ENCODE measurements around the gene VWA8.

VWA8 gene

DNA sequence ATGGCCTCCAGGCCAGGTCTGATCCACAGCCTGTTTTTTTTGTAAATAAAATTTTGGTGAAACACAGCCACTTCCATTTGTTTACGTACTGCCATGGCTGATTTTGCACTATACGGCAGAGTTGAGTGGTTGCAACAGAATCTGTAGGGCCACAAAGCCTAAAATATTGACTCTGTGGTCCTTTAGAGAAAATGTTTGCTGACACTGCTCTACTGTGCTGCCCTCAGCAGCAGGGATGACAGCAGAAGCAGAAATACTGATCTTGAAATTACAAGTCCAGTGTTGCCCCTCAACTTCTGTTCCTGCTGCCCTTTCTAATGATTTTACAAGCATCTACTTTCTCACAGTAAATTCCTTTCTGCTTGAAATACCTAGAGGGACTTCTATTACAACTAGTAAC, 258.4 kb downstream of the VWA8 start:
- H3K36me3 ChIP-seq (ENCODE audit: low read depth): no peaks in the 10 kb centered on the region; the same call in 1 of the 2 replicates
- TF ChIP-seq, protein P1, sequence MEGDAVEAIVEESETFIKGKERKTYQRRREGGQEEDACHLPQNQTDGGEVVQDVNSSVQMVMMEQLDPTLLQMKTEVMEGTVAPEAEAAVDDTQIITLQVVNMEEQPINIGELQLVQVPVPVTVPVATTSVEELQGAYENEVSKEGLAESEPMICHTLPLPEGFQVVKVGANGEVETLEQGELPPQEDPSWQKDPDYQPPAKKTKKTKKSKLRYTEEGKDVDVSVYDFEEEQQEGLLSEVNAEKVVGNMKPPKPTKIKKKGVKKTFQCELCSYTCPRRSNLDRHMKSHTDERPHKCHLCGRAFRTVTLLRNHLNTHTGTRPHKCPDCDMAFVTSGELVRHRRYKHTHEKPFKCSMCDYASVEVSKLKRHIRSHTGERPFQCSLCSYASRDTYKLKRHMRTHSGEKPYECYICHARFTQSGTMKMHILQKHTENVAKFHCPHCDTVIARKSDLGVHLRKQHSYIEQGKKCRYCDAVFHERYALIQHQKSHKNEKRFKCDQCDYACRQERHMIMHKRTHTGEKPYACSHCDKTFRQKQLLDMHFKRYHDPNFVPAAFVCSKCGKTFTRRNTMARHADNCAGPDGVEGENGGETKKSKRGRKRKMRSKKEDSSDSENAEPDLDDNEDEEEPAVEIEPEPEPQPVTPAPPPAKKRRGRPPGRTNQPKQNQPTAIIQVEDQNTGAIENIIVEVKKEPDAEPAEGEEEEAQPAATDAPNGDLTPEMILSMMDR (IDR thresholded peaks at IDR 0.05; ENCODE audit: poor library complexity, severe bottlenecking): no peak
- no peak overlapping the region for H3K4me3 ChIP-seq (ENCODE audit: severe bottlenecking)
- ATAC-seq (ENCODE audit: low read depth) (no peak), DNase-seq (ENCODE audit: low spot score) (no peak)
- H3K27me3 ChIP-seq (ENCODE audit: insufficient read depth, poor library complexity, severe bottlenecking): no peaks in the 10 kb centered on the region
- H3K27ac ChIP-seq (ENCODE audit: poor library complexity, severe bottlenecking): no peak overlapping the region
- H3K9me3 ChIP-seq (ENCODE audit: severe bottlenecking): no peaks in the 10 kb centered on the region
- H3K4me1 ChIP-seq (ENCODE audit: insufficient read depth, poor library complexity, severe bottlenecking): peaks cover 15% of the 10 kb centered on the region

DNA sequence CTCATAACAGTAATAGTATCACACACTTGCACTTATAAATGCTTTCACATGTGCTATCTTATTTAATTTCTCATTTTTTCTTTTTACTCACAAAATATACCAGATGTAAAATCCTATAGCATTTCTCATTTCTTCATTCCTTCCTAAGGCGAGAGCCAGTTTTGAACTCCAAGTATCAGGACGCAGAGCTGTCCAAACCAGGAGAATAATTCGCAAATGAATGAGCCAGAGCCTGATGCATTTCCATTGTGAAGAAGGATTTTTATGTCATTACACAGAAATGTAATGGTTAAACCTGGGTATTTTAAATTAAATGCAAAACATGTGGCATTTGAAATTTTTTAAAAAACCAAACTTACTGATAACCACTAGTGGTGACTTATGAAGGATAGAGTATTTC, 259.2 kb downstream of the VWA8 start:
- no peaks in the 10 kb centered on the region; the same call in 1 of the 2 replicates for H3K36me3 ChIP-seq (ENCODE audit: low read depth)
- ATAC-seq (ENCODE audit: low read depth) (no peak), DNase-seq (ENCODE audit: low spot score) (no peak)
- H3K4me1 ChIP-seq (ENCODE audit: insufficient read depth, poor library complexity, severe bottlenecking): peaks cover 18% of the 10 kb centered on the region
- H3K27ac ChIP-seq (ENCODE audit: poor library complexity, severe bottlenecking): no peak overlapping the region
- no peak overlapping the region for H3K4me3 ChIP-seq (ENCODE audit: severe bottlenecking)
- no peaks in the 10 kb centered on the region for H3K9me3 ChIP-seq (ENCODE audit: severe bottlenecking)
- TF ChIP-seq, protein P1 (IDR thresholded peaks at IDR 0.05; ENCODE audit: poor library complexity, severe bottlenecking): no peak
- no peaks in the 10 kb centered on the region for H3K27me3 ChIP-seq (ENCODE audit: insufficient read depth, poor library complexity, severe bottlenecking)

- ATAC-seq (ENCODE audit: low read depth): peak; percentile 28; the same call in 1 of the 3 replicates
- H3K27ac ChIP-seq (ENCODE audit: poor library complexity, severe bottlenecking): no peak overlapping the region
- no peak for DNase-seq (ENCODE audit: low spot score)
- H3K9me3 ChIP-seq (ENCODE audit: severe bottlenecking): no peaks in the 10 kb centered on the region
- peaks cover 25% of the 10 kb centered on the region for H3K4me1 ChIP-seq (ENCODE audit: insufficient read depth, poor library complexity, severe bottlenecking)
- TF ChIP-seq, protein P1 (IDR thresholded peaks at IDR 0.05; ENCODE audit: poor library complexity, severe bottlenecking): no peak
- no peaks in the 10 kb centered on the region; the same call in 1 of the 2 replicates for H3K36me3 ChIP-seq (ENCODE audit: low read depth)
- H3K27me3 ChIP-seq (ENCODE audit: insufficient read depth, poor library complexity, severe bottlenecking): no peaks in the 10 kb centered on the region
- H3K4me3 ChIP-seq (ENCODE audit: severe bottlenecking): no peak overlapping the region
These were observed 260.1 kb downstream of the VWA8 start for GRCh38 chr13:41700790-41701310.

DNA sequence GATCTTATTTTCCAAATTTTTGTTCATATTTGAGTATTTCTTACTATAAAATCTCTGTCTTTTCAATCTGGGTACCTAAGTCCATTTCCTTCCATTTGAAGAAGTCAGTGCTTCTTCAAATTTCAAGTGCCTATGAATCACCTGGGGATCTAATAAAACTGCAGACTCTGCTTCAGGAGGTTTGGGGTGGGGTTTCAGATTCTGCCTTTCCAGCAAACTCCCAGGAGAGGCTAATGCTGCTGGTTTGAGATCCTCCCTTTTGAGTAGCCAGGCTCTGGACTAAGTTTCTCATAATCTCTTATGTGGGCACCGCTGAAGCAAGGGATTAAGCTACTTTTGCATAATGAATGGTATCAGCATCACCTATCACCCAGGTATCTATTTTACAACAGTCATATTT, 261.1 kb downstream of the VWA8 start:
- Histone ChIP-seq H3K4me1 (ENCODE audit: insufficient read depth, poor library complexity, severe bottlenecking) (peaks cover 36% of the 10 kb centered on the region), H3K4me3 (ENCODE audit: severe bottlenecking) (no peak overlapping the region), H3K27ac (ENCODE audit: poor library complexity, severe bottlenecking) (no peak overlapping the region), H3K27me3 (ENCODE audit: insufficient read depth, poor library complexity, severe bottlenecking) (no peaks in the 10 kb centered on the region), H3K36me3 (ENCODE audit: low read depth) (no peaks in the 10 kb centered on the region; the same call in 1 of the 2 replicates), H3K9me3 (ENCODE audit: severe bottlenecking) (no peaks in the 10 kb centered on the region)
- TF ChIP-seq, protein P1 (IDR thresholded peaks at IDR 0.05; ENCODE audit: poor library complexity, severe bottlenecking): no peak
- DNase-seq (ENCODE audit: low spot score) (no peak), ATAC-seq (ENCODE audit: low read depth) (no peak)

- H3K9me3 ChIP-seq (ENCODE audit: severe bottlenecking): no peaks in the 10 kb centered on the region
- TF ChIP-seq, protein P1 (IDR thresholded peaks at IDR 0.05; ENCODE audit: poor library complexity, severe bottlenecking): no peak
These were observed 263.3 kb downstream of the VWA8 start for GRCh38 chr13:41697578-41697977.

More at GRCh38 chr13:41697578-41697977, 263.3 kb downstream of the VWA8 start:
- Histone ChIP-seq H3K4me3 (ENCODE audit: severe bottlenecking) (no peak overlapping the region), H3K4me1 (ENCODE audit: insufficient read depth, poor library complexity, severe bottlenecking) (peaks cover 50% of the 10 kb centered on the region), H3K27me3 (ENCODE audit: insufficient read depth, poor library complexity, severe bottlenecking) (no peaks in the 10 kb centered on the region), H3K27ac (ENCODE audit: poor library complexity, severe bottlenecking) (no peak overlapping the region), H3K36me3 (ENCODE audit: low read depth) (no peaks in the 10 kb centered on the region; the same call in 1 of the 2 replicates)
- ATAC-seq (ENCODE audit: low read depth): no peak
- no peak for DNase-seq (ENCODE audit: low spot score)
